Stimulated activated effector memory CD8-positive, alpha-beta T cell treated with anti-CD3 and anti-CD28 coated beads, Interleukin-12 subunit alpha, Interleukin-12 subunit beta, amount 100 ng/mL, for 72 hours (primary cell): ENCODE results near the gene TACC3.

Experiments
- ATAC-seq: fragments of 150-1000 bp; cut with Tn5 transposase; 2 replicates; pipeline ENCODE4 v1.10.0; 2021
- DNase-seq, 2 donors: peaks; one replicate each; pipeline ENCODE4 v3.0.0; 2021 to 2022; ENCODE audit warnings: low spot score in 2 of 2
- H3K27ac Mint-ChIP-seq: one replicate; pipeline ENCODE4 v1.8.0; 2022; ENCODE audit warnings: mild to moderate bottlenecking, mixed read lengths
- H3K36me3 Mint-ChIP-seq: one replicate; pipeline ENCODE4 v1.8.0; 2022; ENCODE audit warnings: mild to moderate bottlenecking, mixed read lengths
- H3K4me1 Mint-ChIP-seq: one replicate; pipeline ENCODE4 v1.8.0; 2022; ENCODE audit warnings: mixed read lengths
- H3K4me3 Mint-ChIP-seq: one replicate; pipeline ENCODE4 v1.8.0; 2022; ENCODE audit warnings: mild to moderate bottlenecking, mixed read lengths
- H3K9me3 Mint-ChIP-seq: one replicate; pipeline ENCODE4 v1.8.0; 2022; ENCODE audit warnings: mixed read lengths

Gene TACC3

GRCh38 chr4:1728061-1728980 lies 7.0 kb downstream of the TACC3 start:
- H3K27ac Mint-ChIP-seq, result no peak overlapping the region
- peak overlapping the region; percentile 11 for H3K4me3 Mint-ChIP-seq
- no peaks in the 10 kb centered on the region for H3K9me3 Mint-ChIP-seq
- DNase-seq, result no peak
- H3K4me1 Mint-ChIP-seq, result peaks cover 50% of the 10 kb centered on the region
- peaks cover 98% of the 10 kb centered on the region for H3K36me3 Mint-ChIP-seq
- ATAC-seq, result no peak

DNA sequence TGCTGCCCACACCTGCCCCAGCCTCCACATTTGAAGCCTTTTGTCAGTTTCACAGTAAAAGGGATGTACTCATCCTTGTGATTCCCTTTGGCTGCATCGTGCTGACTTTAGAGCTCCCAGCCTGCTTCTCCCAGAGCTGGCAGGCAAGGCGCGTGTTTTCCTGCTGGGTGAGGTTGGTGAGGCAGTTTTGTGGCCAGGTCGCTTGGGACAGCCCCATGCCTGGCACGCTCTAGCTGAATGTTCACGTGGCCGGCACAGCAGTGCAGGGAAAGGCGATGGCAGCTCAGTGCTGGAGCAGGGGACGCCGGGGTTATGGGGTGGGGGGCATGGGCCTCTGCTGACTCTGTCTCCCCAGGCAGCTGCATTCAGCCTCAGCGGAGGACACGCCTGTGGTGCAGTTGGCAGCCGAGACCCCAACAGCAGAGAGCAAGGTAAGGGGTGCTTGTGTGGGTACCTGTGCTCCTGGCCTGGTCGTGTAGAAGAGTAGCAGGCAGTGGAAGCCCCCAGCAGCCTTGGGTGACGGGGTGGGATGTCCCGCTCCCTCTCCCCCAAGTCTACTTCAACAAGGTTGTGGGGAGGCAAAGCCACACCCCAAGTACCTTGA lies 9.3 kb downstream of the TACC3 start:
- H3K36me3 Mint-ChIP-seq, result peaks cover 98% of the 10 kb centered on the region
- no peak overlapping the region for H3K27ac Mint-ChIP-seq

DNA sequence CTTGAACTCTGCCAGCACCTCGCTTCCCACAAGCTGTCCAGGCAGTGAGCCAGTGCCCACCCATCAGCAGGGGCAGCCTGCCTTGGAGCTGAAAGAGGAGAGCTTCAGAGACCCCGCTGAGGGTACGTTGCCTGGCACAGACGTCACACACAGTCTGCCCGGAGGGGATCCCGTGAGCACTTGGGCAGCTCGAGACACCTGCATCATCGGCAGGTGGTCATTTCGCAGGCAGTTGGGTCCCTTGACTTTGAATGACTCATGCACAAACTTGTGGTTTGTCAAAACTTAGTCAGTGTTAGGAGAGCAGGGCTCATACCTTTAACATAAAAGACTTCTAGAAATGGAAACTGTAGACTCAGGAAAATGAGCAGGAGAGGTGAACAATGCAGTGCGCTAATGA lies 9.9 kb downstream of the TACC3 start:
- no peak overlapping the region for H3K4me3 Mint-ChIP-seq
- H3K9me3 Mint-ChIP-seq, result no peaks in the 10 kb centered on the region
- H3K4me1 Mint-ChIP-seq, result peaks cover 25% of the 10 kb centered on the region
- H3K27ac Mint-ChIP-seq, result no peak overlapping the region
- ATAC-seq (peak; percentile 77), DNase-seq (no peak)
- peaks cover 98% of the 10 kb centered on the region for H3K36me3 Mint-ChIP-seq

More for the DNA sequence above, 9.3 kb downstream of the TACC3 start:
- Mint-ChIP-seq H3K4me1 (peaks cover 28% of the 10 kb centered on the region), H3K4me3 (no peak overlapping the region), H3K9me3 (no peaks in the 10 kb centered on the region)
- no peak for DNase-seq
- no peak for ATAC-seq

- Mint-ChIP-seq H3K27ac (no peak overlapping the region), H3K9me3 (no peaks in the 10 kb centered on the region), H3K4me3 (no peak overlapping the region), H3K4me1 (peaks cover 19% of the 10 kb centered on the region), H3K36me3 (peaks cover 98% of the 10 kb centered on the region)
- ATAC-seq, result no peak
- DNase-seq, result no peak
These were observed 11.6 kb downstream of the TACC3 start for GRCh38 chr4:1732911-1733310.

DNA sequence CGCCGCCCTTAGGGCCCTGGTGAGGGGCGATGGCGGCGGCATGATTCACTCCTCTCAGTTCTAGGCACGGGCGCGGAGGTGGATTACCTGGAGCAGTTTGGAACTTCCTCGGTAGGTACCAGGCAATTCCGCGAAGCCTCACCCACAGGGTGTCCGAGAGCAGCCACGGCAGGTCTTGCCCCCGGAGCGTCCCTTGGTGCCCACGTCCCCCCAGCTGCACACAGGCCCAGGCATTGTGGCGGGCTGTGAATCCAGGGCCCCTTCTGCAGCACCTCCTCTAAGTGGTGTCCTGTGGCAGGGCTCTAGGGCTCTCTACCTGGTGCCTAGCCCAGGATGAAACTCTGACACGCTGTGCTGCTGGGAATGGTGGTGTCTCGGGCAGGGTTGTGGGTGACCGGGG lies 13.9 kb downstream of the TACC3 start:
- Mint-ChIP-seq H3K4me1 (no peaks in the 10 kb centered on the region), H3K27ac (no peak overlapping the region), H3K36me3 (peaks cover 98% of the 10 kb centered on the region), H3K9me3 (peaks cover 3% of the 10 kb centered on the region), H3K4me3 (no peak overlapping the region)
- ATAC-seq (no peak), DNase-seq (no peak)

DNA sequence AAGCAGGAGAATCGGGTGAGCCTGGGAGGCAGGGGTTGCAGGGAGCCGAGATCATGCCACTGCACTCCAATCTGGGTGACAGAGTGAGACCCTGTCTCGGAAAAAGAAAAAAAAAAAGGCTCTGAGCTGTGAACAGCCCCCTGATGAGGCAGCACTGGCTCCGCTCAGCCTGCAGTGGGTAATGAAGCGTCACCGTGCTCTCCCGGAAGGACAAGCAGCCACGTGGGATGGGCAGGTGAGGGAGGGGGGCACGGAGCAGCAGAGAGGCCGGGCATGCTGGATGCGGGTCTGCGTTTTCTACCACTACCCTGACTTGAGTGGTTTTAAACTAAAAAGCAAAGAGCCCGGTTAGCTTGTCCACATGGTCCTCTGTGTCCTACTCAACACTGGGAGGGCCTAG lies 15.5 kb downstream of the TACC3 start:
- no peak overlapping the region for H3K4me3 Mint-ChIP-seq
- H3K36me3 Mint-ChIP-seq, result peaks cover 98% of the 10 kb centered on the region
- no peak overlapping the region for H3K27ac Mint-ChIP-seq

GRCh38 chr4:1737666-1738065 lies 16.3 kb downstream of the TACC3 start:
- DNase-seq, result no peak
- ATAC-seq, result no peak
- Mint-ChIP-seq H3K36me3 (peaks cover 100% of the 10 kb centered on the region), H3K4me1 (no peaks in the 10 kb centered on the region), H3K27ac (no peak overlapping the region), H3K9me3 (peaks cover 3% of the 10 kb centered on the region), H3K4me3 (no peak overlapping the region)

More for the DNA sequence above, 15.5 kb downstream of the TACC3 start:
- DNase-seq (no peak), ATAC-seq (no peak)
- Mint-ChIP-seq H3K9me3 (peaks cover 3% of the 10 kb centered on the region), H3K4me1 (no peaks in the 10 kb centered on the region)

GRCh38 chr4:1738410-1738809 lies 17.1 kb downstream of the TACC3 start:
- Mint-ChIP-seq H3K27ac (no peak overlapping the region), H3K9me3 (peaks cover 3% of the 10 kb centered on the region), H3K36me3 (peaks cover 100% of the 10 kb centered on the region), H3K4me1 (no peaks in the 10 kb centered on the region), H3K4me3 (no peak overlapping the region)
- DNase-seq, result no peak
- ATAC-seq, result no peak

DNA sequence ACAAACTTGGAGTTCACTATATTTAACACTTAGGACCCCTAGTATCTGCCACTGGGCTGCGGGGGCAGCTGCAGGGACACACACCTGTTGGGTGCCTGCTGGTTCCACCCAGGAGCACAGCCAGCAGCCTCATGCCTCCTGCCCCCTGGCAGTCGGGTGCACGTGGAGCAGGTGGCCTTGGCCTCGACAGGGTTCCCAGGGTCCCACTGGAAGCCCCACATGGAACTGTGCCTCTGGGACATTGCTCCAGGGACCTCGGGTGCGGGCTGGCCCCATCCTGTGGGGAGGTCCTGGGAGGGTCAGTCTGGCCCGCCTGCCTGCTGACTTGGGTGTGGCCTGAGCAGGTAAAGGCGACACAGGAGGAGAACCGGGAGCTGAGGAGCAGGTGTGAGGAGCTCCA lies 18.0 kb downstream of the TACC3 start:
- Mint-ChIP-seq H3K4me3 (no peak overlapping the region), H3K36me3 (peaks cover 100% of the 10 kb centered on the region), H3K27ac (no peak overlapping the region), H3K9me3 (peaks cover 3% of the 10 kb centered on the region), H3K4me1 (no peaks in the 10 kb centered on the region)
- ATAC-seq (no peak), DNase-seq (no peak)

GRCh38 chr4:1740021-1740545 lies 18.8 kb downstream of the TACC3 start:
- Mint-ChIP-seq H3K4me1 (no peaks in the 10 kb centered on the region), H3K4me3 (no peak overlapping the region), H3K36me3 (peaks cover 100% of the 10 kb centered on the region), H3K9me3 (peaks cover 3% of the 10 kb centered on the region), H3K27ac (no peak overlapping the region)
- ATAC-seq (no peak), DNase-seq (no peak)

- no peak for ATAC-seq
- no peak overlapping the region for H3K4me3 Mint-ChIP-seq
- H3K27ac Mint-ChIP-seq, result peak overlapping the region; percentile 58
- H3K36me3 Mint-ChIP-seq, result peaks cover 94% of the 10 kb centered on the region
- DNase-seq, result no peak
- peaks cover 3% of the 10 kb centered on the region for H3K9me3 Mint-ChIP-seq
- H3K4me1 Mint-ChIP-seq, result no peaks in the 10 kb centered on the region
These were observed 19.9 kb downstream of the TACC3 start for GRCh38 chr4:1741208-1741607.

GRCh38 chr4:1743551-1743950 lies 22.2 kb downstream of the TACC3 start:
- peak overlapping the region; percentile 71 for H3K27ac Mint-ChIP-seq
- peaks cover 71% of the 10 kb centered on the region for H3K36me3 Mint-ChIP-seq
- no peak overlapping the region for H3K4me3 Mint-ChIP-seq

DNA sequence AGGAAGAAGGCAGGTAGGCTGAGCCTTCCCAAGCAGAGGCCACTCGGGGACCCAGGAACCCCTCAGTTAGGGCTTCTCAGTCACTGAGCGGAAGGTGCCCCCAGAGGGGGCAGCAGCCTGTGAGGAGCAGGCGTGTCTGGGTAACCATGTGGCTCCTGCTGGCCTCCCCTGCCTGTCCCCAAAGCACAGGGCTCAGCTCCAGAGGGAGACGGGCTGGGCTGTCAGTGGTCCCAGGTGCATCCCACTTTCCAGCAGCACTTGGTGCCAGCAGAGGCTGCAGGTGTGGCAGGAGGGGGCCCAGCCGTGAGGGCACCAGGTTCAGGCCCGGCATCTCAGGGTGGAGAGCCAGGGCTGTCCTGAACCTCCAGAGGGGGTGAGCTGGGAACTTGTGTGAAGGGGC lies 22.7 kb downstream of the TACC3 start:
- H3K36me3 Mint-ChIP-seq, result peaks cover 67% of the 10 kb centered on the region
- no peak for DNase-seq
- peak overlapping the region; percentile 71 for H3K27ac Mint-ChIP-seq
- no peak for ATAC-seq
- H3K4me3 Mint-ChIP-seq, result no peak overlapping the region
- H3K4me1 Mint-ChIP-seq, result no peaks in the 10 kb centered on the region
- H3K9me3 Mint-ChIP-seq, result no peaks in the 10 kb centered on the region

More at GRCh38 chr4:1743551-1743950, 22.2 kb downstream of the TACC3 start:
- H3K4me1 Mint-ChIP-seq, result no peaks in the 10 kb centered on the region
- DNase-seq (no peak), ATAC-seq (no peak)
- H3K9me3 Mint-ChIP-seq, result peaks cover 3% of the 10 kb centered on the region

GRCh38 chr4:1744552-1744951 lies 23.2 kb downstream of the TACC3 start:
- H3K9me3 Mint-ChIP-seq, result no peaks in the 10 kb centered on the region
- DNase-seq (no peak), ATAC-seq (no peak)
- no peak overlapping the region for H3K4me3 Mint-ChIP-seq
- H3K4me1 Mint-ChIP-seq, result no peaks in the 10 kb centered on the region
- H3K36me3 Mint-ChIP-seq, result peaks cover 61% of the 10 kb centered on the region
- H3K27ac Mint-ChIP-seq, result peak overlapping the region; percentile 71

- Mint-ChIP-seq H3K36me3 (peaks cover 55% of the 10 kb centered on the region), H3K4me3 (no peak overlapping the region), H3K27ac (no peak overlapping the region), H3K9me3 (no peaks in the 10 kb centered on the region), H3K4me1 (no peaks in the 10 kb centered on the region)
- ATAC-seq (no peak), DNase-seq (no peak)
These were observed 23.8 kb downstream of the TACC3 start for GRCh38 chr4:1745165-1745564.

- no peak overlapping the region for H3K4me3 Mint-ChIP-seq
These were observed 24.4 kb downstream of the TACC3 start for GRCh38 chr4:1745697-1746096.

More at GRCh38 chr4:1745697-1746096, 24.4 kb downstream of the TACC3 start:
- Mint-ChIP-seq H3K9me3 (no peaks in the 10 kb centered on the region), H3K27ac (no peak overlapping the region), H3K4me1 (no peaks in the 10 kb centered on the region), H3K36me3 (peaks cover 49% of the 10 kb centered on the region)
- no peak for ATAC-seq
- no peak for DNase-seq
